Urinary bladder (tissue), 4 donors: ENCODE data around the gene GAB3. TPM values are rescaled to one million over a fixed set of nuclear protein-coding genes. Genes with fewer than 3 reads are reported as not detected.
"Not testable (repeated sequence)": the region's sequence is repeated elsewhere in the genome, so short reads cannot be mapped to it uniquely, and the experiment has no call there.

ENCODE experiments used
- DNase-seq: peaks from one replicate; pipeline ENCODE4 v3.0.0-alpha.2; 2015; ENCODE audit errors: extremely low spot score
- H3K27ac ChIP-seq: one replicate; pipeline ENCODE4 v1.5.1; 2013; ENCODE audit warnings: low read depth, mild to moderate bottlenecking, moderate library complexity
- H3K36me3 ChIP-seq: one replicate; pipeline ENCODE4 v1.6.1; 2013; ENCODE audit warnings: mild to moderate bottlenecking, moderate library complexity; ENCODE audit not compliant: insufficient read depth
- H3K4me1 ChIP-seq: one replicate; pipeline ENCODE4 v1.6.1; 2013; ENCODE audit warnings: mild to moderate bottlenecking, moderate library complexity; ENCODE audit not compliant: insufficient read depth
- H3K4me3 ChIP-seq: one replicate; pipeline ENCODE4 v1.5.1; 2013; ENCODE audit warnings: low read depth, low read length
- WGBS: extraction: QIAGEN DNeasy Blood & Tissue Kit; methylation state at CpG from one replicate; pipeline ENCODE4 v1.1.7; 2013; 5-methylcytosine and 5-hydroxymethylcytosine counted together
- polyA plus RNA-seq: library from polyadenylated mRNA; stranded (reverse); fragments of 200-250 nt; gene quantifications from one replicate; pipeline ENCODE4 v1.2.3, GENCODE V29; 2013
- total RNA-seq: library from RNA; depleted of rRNA; stranded (reverse); fragments of >200 nt; gene quantifications from one replicate; pipeline ENCODE4 v1.2.3, GENCODE V29; 2014
- donor health status: healthy with polysubstance abuse.
- donor health status: healthy.

GAB3 gene
- total and polyA plus RNA-seq, 2 donors: 2.2 to 8.0 TPM

GRCh38 chrX:154693394-154693793, 57.5 kb downstream of the GAB3 start:
- H3K27ac ChIP-seq: no peak overlapping the region
- no peak for DNase-seq
- H3K4me3 ChIP-seq: no peak overlapping the region
- WGBS: 91% methylated on average over 3 of the region's 3 CpGs
- H3K4me1 ChIP-seq: no peaks in the 10 kb centered on the region
- no peaks in the 10 kb centered on the region for H3K36me3 ChIP-seq

- H3K4me1 ChIP-seq, H3K27ac ChIP-seq, H3K4me3 ChIP-seq, H3K36me3 ChIP-seq, DNase-seq: not testable (repeated sequence)
- 94% methylated on average over 2 of the region's 2 CpGs for WGBS
Observed at GRCh38 chrX:154690438-154690837, 60.4 kb downstream of the GAB3 start.

GRCh38 chrX:154672084-154672483, 78.8 kb downstream of the GAB3 start:
- H3K36me3 ChIP-seq, DNase-seq, H3K4me3 ChIP-seq, H3K27ac ChIP-seq, H3K4me1 ChIP-seq: not testable (repeated sequence)

- not testable (repeated sequence) for H3K36me3 ChIP-seq, H3K27ac ChIP-seq, H3K4me3 ChIP-seq, H3K4me1 ChIP-seq, DNase-seq
- 78% methylated on average over 8 of the region's 8 CpGs for whole genome bisulfite sequencing
Observed at GRCh38 chrX:154670848-154671247, 80.0 kb downstream of the GAB3 start.

GRCh38 chrX:154661899-154662298, 89.0 kb downstream of the GAB3 start:
- Histone ChIP-seq H3K4me1 (no peaks in the 10 kb centered on the region), H3K36me3 (no peaks in the 10 kb centered on the region), H3K27ac (no peak overlapping the region), H3K4me3 (no peak overlapping the region)
- DNase-seq: no peak
- WGBS: 89% methylated on average over 7 of the region's 7 CpGs

- 80% methylated on average over 4 of the region's 4 CpGs for WGBS
- H3K36me3 ChIP-seq: no peaks in the 10 kb centered on the region
- H3K27ac ChIP-seq: no peak overlapping the region
- no peak for DNase-seq
- H3K4me1 ChIP-seq: no peaks in the 10 kb centered on the region
- no peak overlapping the region for H3K4me3 ChIP-seq
Observed at GRCh38 chrX:154661170-154661569, 89.7 kb downstream of the GAB3 start.

- Histone ChIP-seq H3K36me3 (no peaks in the 10 kb centered on the region), H3K27ac (no peak overlapping the region), H3K4me1 (no peaks in the 10 kb centered on the region), H3K4me3 (no peak overlapping the region)
- DNase-seq: no peak
- 83% methylated on average over 6 of the region's 6 CpGs for WGBS
Observed at GRCh38 chrX:154660541-154660940, 90.3 kb downstream of the GAB3 start.

GRCh38 chrX:154658957-154659356, 91.9 kb downstream of the GAB3 start:
- Histone ChIP-seq H3K4me3 (no peak overlapping the region), H3K36me3 (no peaks in the 10 kb centered on the region), H3K27ac (no peak overlapping the region), H3K4me1 (no peaks in the 10 kb centered on the region)
- 96% methylated on average over 11 of the region's 11 CpGs for WGBS
- DNase-seq: no peak

- WGBS: 94% methylated on average over 12 of the region's 12 CpGs
- no peaks in the 10 kb centered on the region for H3K36me3 ChIP-seq
- H3K27ac ChIP-seq: no peak overlapping the region
- no peaks in the 10 kb centered on the region for H3K4me1 ChIP-seq
- H3K4me3 ChIP-seq: no peak overlapping the region
- DNase-seq: no peak
Observed at GRCh38 chrX:154658187-154658586, 92.7 kb downstream of the GAB3 start.

- no peaks in the 10 kb centered on the region for H3K36me3 ChIP-seq
- no peak for DNase-seq
- no peaks in the 10 kb centered on the region for H3K4me1 ChIP-seq
- H3K4me3 ChIP-seq: no peak overlapping the region
- no peak overlapping the region for H3K27ac ChIP-seq
- 92% methylated on average over 15 of the region's 15 CpGs for WGBS
Observed at GRCh38 chrX:154657226-154657805, 93.6 kb downstream of the GAB3 start.

- no peaks in the 10 kb centered on the region for H3K36me3 ChIP-seq
- no peak overlapping the region for H3K27ac ChIP-seq
- no peak overlapping the region for H3K4me3 ChIP-seq
- DNase-seq: no peak
- H3K4me1 ChIP-seq: no peaks in the 10 kb centered on the region
- 71% methylated on average over 11 of the region's 11 CpGs for WGBS
Observed at GRCh38 chrX:154655786-154656185, 95.1 kb downstream of the GAB3 start.

- H3K4me1 ChIP-seq: no peaks in the 10 kb centered on the region
- no peak for DNase-seq
- 66% methylated on average over 6 of the region's 6 CpGs for WGBS
- H3K4me3 ChIP-seq: no peak overlapping the region
- no peak overlapping the region for H3K27ac ChIP-seq
- no peaks in the 10 kb centered on the region for H3K36me3 ChIP-seq
Observed at GRCh38 chrX:154655346-154655745, 95.5 kb downstream of the GAB3 start.

- 88% methylated on average over 15 of the region's 15 CpGs for WGBS
- no peaks in the 10 kb centered on the region for H3K4me1 ChIP-seq
- no peak overlapping the region for H3K4me3 ChIP-seq
- no peak for DNase-seq
- H3K27ac ChIP-seq: no peak overlapping the region
- no peaks in the 10 kb centered on the region for H3K36me3 ChIP-seq
Observed at GRCh38 chrX:154654925-154655324, 96.0 kb downstream of the GAB3 start.

- DNase-seq: no peak
- H3K27ac ChIP-seq: no peak overlapping the region
- H3K4me3 ChIP-seq: no peak overlapping the region
- no peaks in the 10 kb centered on the region for H3K36me3 ChIP-seq
- H3K4me1 ChIP-seq: no peaks in the 10 kb centered on the region
- WGBS: 82% methylated on average over 9 of the region's 10 CpGs
Observed at GRCh38 chrX:154654372-154654771, 96.5 kb downstream of the GAB3 start.

GRCh38 chrX:154653413-154653812, 97.5 kb downstream of the GAB3 start, which contains the start of gene CTAG2:
TSS of gene CTAG2 (minus strand) at chrX:154653579. CDS start at chrX:154653515, 64 bp downstream.
- H3K4me1 ChIP-seq, H3K4me3 ChIP-seq, H3K36me3 ChIP-seq, DNase-seq, H3K27ac ChIP-seq: not testable (repeated sequence)
- no CpG with 5 or more reads among the region's 27 CpGs for WGBS
